K562 (cell line): Measurements from ENCODE around the gene MAPK8IP1. TPM values are rescaled to one million over a fixed set of nuclear protein-coding genes. Genes with fewer than 3 reads are reported as not detected.

Experiments
- ARID2 ChIP-seq: fragments of 450-650 bp; IDR thresholded peaks from 2 replicates; pipeline ENCODE4 v1.6.1; 2017; ENCODE audit warnings: antibody characterized with exemption, mild to moderate bottlenecking
- BCOR ChIP-seq: fragments of 450-650 bp; IDR thresholded peaks from 2 replicates; pipeline ENCODE4 v1.6.1; 2016
- BMI1 ChIP-seq: fragments of 150-350 bp; IDR thresholded peaks from 2 replicates; pipeline ENCODE4 v1.6.1; 2014; ENCODE audit warnings: low read length
- CBFA2T3 ChIP-seq: fragments of 450-650 bp; IDR thresholded peaks from 2 replicates; pipeline ENCODE4 v1.6.1; 2017
- ERF ChIP-seq: fragments of 450-650 bp; formaldehyde crosslinking; IDR thresholded peaks from 2 replicates; pipeline ENCODE4 v1.4.0; 2020; ENCODE audit warnings: mild to moderate bottlenecking, mixed read lengths
- HMBOX1 ChIP-seq: sonication (generic); IDR thresholded peaks from 2 replicates; pipeline ENCODE4 v1.6.1; 2016
- HOMEZ ChIP-seq: fragments of 250-450 bp; sonication (Bioruptor Pico); IDR thresholded peaks from 2 replicates; pipeline ENCODE4 v1.4.0; 2020; ENCODE audit warnings: mild to moderate bottlenecking, moderate library complexity
- LCOR ChIP-seq: sonication (generic); formaldehyde crosslinking; IDR thresholded peaks from 2 replicates; pipeline ENCODE4 v1.8.0; 2022; ENCODE audit warnings: mild to moderate bottlenecking, missing genetic modification reagents
- MAX ChIP-seq: sonication (generic); formaldehyde crosslinking; IDR thresholded peaks from 2 replicates; pipeline ENCODE4 v1.9.0; 2022; ENCODE audit warnings: mild to moderate bottlenecking, missing genetic modification reagents
- MEIS2 ChIP-seq: fragments of 450-650 bp; IDR thresholded peaks from 2 replicates; pipeline ENCODE4 v1.6.1; 2014; ENCODE audit warnings: mild to moderate bottlenecking; ENCODE audit not compliant: partially characterized antibody
- MITF ChIP-seq: IDR thresholded peaks from 2 replicates; pipeline ENCODE4 v1.6.1; 2014; ENCODE audit warnings: antibody characterized with exemption
- NFATC3 ChIP-seq: fragments of 450-650 bp; IDR thresholded peaks from 2 replicates; pipeline ENCODE4 v1.6.1; 2017; ENCODE audit warnings: mild to moderate bottlenecking
- NFIC ChIP-seq: fragments of 450-650 bp; IDR thresholded peaks from 2 replicates; pipeline ENCODE4 v1.6.1; 2017; ENCODE audit warnings: mild to moderate bottlenecking, inconsistent platforms
- NR3C1 ChIP-seq: sonication (generic); formaldehyde crosslinking; IDR thresholded peaks from 2 replicates; pipeline ENCODE4 v1.8.1; 2022; ENCODE audit warnings: missing genetic modification reagents
- SRSF7 ChIP-seq: fragments of 200-400 bp; formaldehyde crosslinking; optimal IDR thresholded peaks from 2 replicates; pipeline ENCODE3; 2017; ENCODE audit warnings: mild to moderate bottlenecking, low read depth, low read length
- TBP ChIP-seq: optimal IDR thresholded peaks from 2 replicates; pipeline ENCODE3; 2011; ENCODE audit warnings: low read depth, low read length, improper control_type of control experiment
- TCF3 ChIP-seq: sonication (generic); formaldehyde crosslinking; IDR thresholded peaks from 2 replicates; pipeline ENCODE4 v1.4.0; 2020; ENCODE audit warnings: mild to moderate bottlenecking, missing genetic modification reagents
- TRIM24 ChIP-seq, 2 experiments: fragments of 450-650 bp; IDR thresholded peaks; 2 replicates each; pipeline ENCODE4 v1.6.1; 2016
- USF1 ChIP-seq: sonication (generic); formaldehyde crosslinking; IDR thresholded peaks from 2 replicates; pipeline ENCODE4 v1.9.0; 2022; ENCODE audit warnings: mild to moderate bottlenecking, missing genetic modification reagents
- XRCC4 ChIP-seq: IDR thresholded peaks from one replicate; pipeline ENCODE4 v1.6.1; 2011; ENCODE audit not compliant: insufficient read depth, insufficient read length; ENCODE audit errors: extremely low read depth
- ZNF143 ChIP-seq: sonication (generic); formaldehyde crosslinking; IDR thresholded peaks from 2 replicates; pipeline ENCODE4 v1.9.0; 2022; ENCODE audit warnings: mild to moderate bottlenecking, missing genetic modification reagents
- ZNF395 ChIP-seq: fragments of 200-800 bp; sonication (Bioruptor generic); IDR thresholded peaks from 2 replicates; pipeline ENCODE4 v1.6.1; 2017; ENCODE audit warnings: missing genetic modification characterization, missing compliant biosample characterization
- ZNF511 ChIP-seq: sonication (generic); formaldehyde crosslinking; IDR thresholded peaks from 2 replicates; pipeline ENCODE4 v1.8.0; 2022; ENCODE audit warnings: mild to moderate bottlenecking, missing genetic modification reagents
- ZNF780A ChIP-seq: fragments of 250-450 bp; sonication (Bioruptor Pico); IDR thresholded peaks from 2 replicates; pipeline ENCODE4 v1.5.0; 2021; ENCODE audit warnings: mild to moderate bottlenecking
- polyA plus RNA-seq, 8 experiments: library from polyadenylated mRNA; depleted of rRNA in 4 of 8; stranded (reverse) in 5 of 8; unstranded in 3 of 8; fragments of >200 nt; fragmentation: Nextera tagmentation in 2 of 8; fragmentation: Illumina TruSeq in 1 of 8; extraction: Ambion mirVana in 2 of 8; extraction: Trizol in 1 of 8; gene quantifications; 2 replicates each; pipeline versions ENCODE4 v1.2.1 to v1.2.3, GENCODE V29; 2011 to 2014; ENCODE audit warnings: inconsistent platforms in 1 of 8, missing spikeins in 1 of 8
- total RNA-seq, 7 experiments: library from RNA; depleted of rRNA in 6 of 7; stranded (reverse); fragments of >200 nt in 6 of 7; fragmentation: Illumina TruSeq in 2 of 7; extraction: Trizol in 2 of 7; gene quantifications; 2 replicates each; pipeline versions ENCODE4 v1.2.1 to v1.2.3, GENCODE V29; 2011 to 2021; ENCODE audit warnings: low replicate concordance in 1 of 7

MAPK8IP1 gene
- total and polyA plus RNA-seq, 9 of the 15 experiments (the other 6 are each of a cell fraction or from before 2014, with no cell fraction given): 0.13 to 6.9 (median 2.5) TPM

GRCh38 chr11:45945397-45945999 is 60.0 kb downstream of the MAPK8IP1 start (continued):
- no peak for TF ChIP-seq ZNF143 (CRISPR knock-in tag)
- TF ChIP-seq HMBOX1: no peak
- no peak for TF ChIP-seq ZNF511 (CRISPR knock-in tag)
- peak; percentile 31 for TF ChIP-seq NFIC
- no peak for TF ChIP-seq HOMEZ (CRISPR knock-in tag)
- TF ChIP-seq USF1 (CRISPR knock-in tag): no peak
- TF ChIP-seq BMI1: no peak
- no peak for TF ChIP-seq NR3C1 (CRISPR knock-in tag)
- no peak for TF ChIP-seq MITF
- no peak for TF ChIP-seq TRIM24 (IDR thresholded peaks at IDR 0.05)
- TF ChIP-seq LCOR (CRISPR knock-in tag): no peak
- no peak for TF ChIP-seq MAX
- TF ChIP-seq SRSF7: no peak
- peak; percentile 52; the same call in 1 of the 2 replicates for TF ChIP-seq TCF3 (CRISPR knock-in tag)
- no peak for TF ChIP-seq ZNF780A (CRISPR knock-in tag)
- TF ChIP-seq MEIS2: peak; percentile 29
- no peak for TF ChIP-seq ARID2
- no peak for TF ChIP-seq XRCC4
- no peak for TF ChIP-seq TBP
- no peak for TF ChIP-seq ZNF395 (CRISPR knock-in tag)
- TF ChIP-seq NFATC3: no peak
- no peak for TF ChIP-seq BCOR
- no peak for TF ChIP-seq ERF
- peak; percentile 30; the same call in 1 of the 2 replicates for TF ChIP-seq CBFA2T3
